ENCODE measurements around the gene PER3.

PER3 gene

GRCh38 chr1:7871136-7871535 lies 87.0 kb downstream of the PER3 start:
- DNase-seq (ENCODE audit: low read depth in 3 of 3), result no peak

GRCh38 chr1:7873801-7874795 lies 90.0 kb downstream of the PER3 start:
- no peak for DNase-seq (ENCODE audit: low read depth in 3 of 3)

- DNase-seq (ENCODE audit: low read depth in 3 of 3), result no peak
Measured at GRCh38 chr1:7878027-7878426, 93.9 kb downstream of the PER3 start.

- DNase-seq (ENCODE audit: low read depth in 3 of 3), result no peak
Measured at GRCh38 chr1:7879228-7879627, 95.1 kb downstream of the PER3 start.

- no peak for DNase-seq (ENCODE audit: low read depth in 3 of 3)
Measured at GRCh38 chr1:7884757-7885156, 100.7 kb downstream of the PER3 start.

- peak in 1 of 3 experiments; percentile 32 for DNase-seq (ENCODE audit: low read depth in 3 of 3)
Measured at GRCh38 chr1:7885513-7886404, 101.7 kb downstream of the PER3 start.

GRCh38 chr1:7886405-7886745 lies 102.3 kb downstream of the PER3 start:
- DNase-seq (ENCODE audit: low read depth in 3 of 3), result no peak

GRCh38 chr1:7888248-7889081 lies 104.4 kb downstream of the PER3 start:
- DNase-seq (ENCODE audit: low read depth in 3 of 3), result no peak

- no peak for DNase-seq (ENCODE audit: low read depth in 3 of 3)
Measured at GRCh38 chr1:7890853-7891252, 106.8 kb downstream of the PER3 start.

GRCh38 chr1:7891804-7892203 lies 107.7 kb downstream of the PER3 start:
- DNase-seq (ENCODE audit: low read depth in 3 of 3), result no peak

- no peak for DNase-seq (ENCODE audit: low read depth in 3 of 3)
Measured at GRCh38 chr1:7893529-7894180, 109.6 kb downstream of the PER3 start.
